Panc1 (cell line): ENCODE results near the gene SRC. TPM values are rescaled to one million over a fixed set of nuclear protein-coding genes. Genes with fewer than 3 reads are reported as not detected.

Source experiments
- ATAC-seq: fragments of 200-7000 bp; cut with Tn5 transposase; 2 replicates; pipeline ENCODE4 v1.9.1; 2020; ENCODE audit warnings: mild to moderate bottlenecking, moderate library complexity
- BruUV-seq: library from RNA; stranded (reverse); fragments of 400-500 nt; replicated peaks from 2 replicates; lab custom pipeline; 2021; lab: Mats Ljungman, UMichigan
- CTCF ChIA-PET: fragments of 300-600 bp; sonication (Branson Sonifier 250); formaldehyde crosslinking; loops from one replicate; lab custom pipeline; 2022; ENCODE audit warnings: antibody characterized with exemption; lab: Charles Lee
- POLR2A ChIA-PET: fragments of 300-600 bp; sonication (Branson Sonifier 250); formaldehyde crosslinking; loops from one replicate; lab custom pipeline; 2022; ENCODE audit warnings: antibody characterized with exemption; lab: Charles Lee
- DNase-seq: peaks from one replicate; pipeline ENCODE4 v3.0.0-alpha.2; 2010; ENCODE audit warnings: low read depth, low spot score
- H3K27ac ChIP-seq: 2 replicates; pipeline ENCODE4 v1.5.1; 2011; ENCODE audit warnings: mild to moderate bottlenecking, low read length, inconsistent platforms
- H3K27me3 ChIP-seq: fragments of 200-500 bp; sonication (Bioruptor generic); 2 replicates; pipeline ENCODE4 v1.6.0; 2014; ENCODE audit warnings: low read length, inconsistent platforms; ENCODE audit not compliant: control insufficient read depth, insufficient read depth
- H3K36me3 ChIP-seq: fragments of 200-500 bp; sonication (Bioruptor generic); 2 replicates; pipeline ENCODE4 v1.5.1; 2014; ENCODE audit warnings: inconsistent platforms, mild to moderate bottlenecking, low read length, moderate library complexity; ENCODE audit not compliant: control insufficient read depth, insufficient read depth
- H3K4me1 ChIP-seq: 2 replicates; pipeline ENCODE4 v1.5.1; 2011; ENCODE audit warnings: inconsistent platforms, mild to moderate bottlenecking, low read length, moderate library complexity; ENCODE audit not compliant: control insufficient read depth, insufficient read depth
- H3K4me3 ChIP-seq, 2 experiments: 2 replicates each; pipeline ENCODE4 v1.5.1; 2011 to 2012; ENCODE audit warnings: low read depth in 2 of 2, low read length in 2 of 2, mild to moderate bottlenecking in 2 of 2, inconsistent platforms in 1 of 2, moderate library complexity in 1 of 2
- H3K9me3 ChIP-seq: fragments of 200-500 bp; sonication (Bioruptor generic); 2 replicates; pipeline ENCODE4 v1.5.1; 2014; ENCODE audit warnings: low read depth, mild to moderate bottlenecking, inconsistent platforms, low read length, moderate library complexity; ENCODE audit not compliant: control insufficient read depth, insufficient read depth
- CTCF ChIP-seq: fragments of 450-650 bp; IDR thresholded peaks from 2 replicates; pipeline ENCODE4 v1.5.1; 2017; ENCODE audit warnings: mild to moderate bottlenecking
- POLR2AphosphoS5 ChIP-seq: IDR thresholded peaks from 2 replicates; pipeline ENCODE4 v1.6.1; 2012; ENCODE audit warnings: mild to moderate bottlenecking, low read depth, low read length, moderate library complexity
- SIN3A ChIP-seq: IDR thresholded peaks from 2 replicates; pipeline ENCODE4 v1.6.1; 2012; ENCODE audit warnings: low read depth, mild to moderate bottlenecking, low read length, moderate library complexity, borderline replicate concordance; ENCODE audit not compliant: insufficient read depth
- TCF7L2 ChIP-seq: IDR thresholded peaks from 2 replicates; pipeline ENCODE4 v1.6.1; 2011; ENCODE audit warnings: mild to moderate bottlenecking, low read depth, low read length, inconsistent platforms
- in situ Hi-C: cut with HindIII; loops from 2 replicates; pipeline ENCODE4 v1.10.0; 2016; ENCODE audit warnings: low sequenced_read_pairs, low pct_unique_long_range_greater_than_20kb
- intact Hi-C: fragments of 100-400 bp; cut with micrococcal nuclease; formaldehyde crosslinking; loops from one replicate; pipeline ENCODE4 v1.10.0; 2022; ENCODE audit not compliant: unreplicated experiment
- total RNA-seq: library from RNA; stranded (reverse); gene quantifications from one replicate; pipeline ENCODE4 v1.2.1, GENCODE V29; 2021; ENCODE audit not compliant: unreplicated experiment
- TF ChIP-seq, protein P1 (sequence below), 2 experiments: IDR thresholded peaks; 2 replicates each; pipeline ENCODE4 v1.6.1; 2011 to 2012; ENCODE audit warnings: low read depth in 2 of 2, control low read depth in 1 of 2, low read length in 1 of 2, mild to moderate bottlenecking in 1 of 2, moderate library complexity in 1 of 2; ENCODE audit not compliant: insufficient read depth in 1 of 2

SRC gene
- total RNA-seq, 1 experiment from 2014 or later = 24.9 TPM

DNA sequence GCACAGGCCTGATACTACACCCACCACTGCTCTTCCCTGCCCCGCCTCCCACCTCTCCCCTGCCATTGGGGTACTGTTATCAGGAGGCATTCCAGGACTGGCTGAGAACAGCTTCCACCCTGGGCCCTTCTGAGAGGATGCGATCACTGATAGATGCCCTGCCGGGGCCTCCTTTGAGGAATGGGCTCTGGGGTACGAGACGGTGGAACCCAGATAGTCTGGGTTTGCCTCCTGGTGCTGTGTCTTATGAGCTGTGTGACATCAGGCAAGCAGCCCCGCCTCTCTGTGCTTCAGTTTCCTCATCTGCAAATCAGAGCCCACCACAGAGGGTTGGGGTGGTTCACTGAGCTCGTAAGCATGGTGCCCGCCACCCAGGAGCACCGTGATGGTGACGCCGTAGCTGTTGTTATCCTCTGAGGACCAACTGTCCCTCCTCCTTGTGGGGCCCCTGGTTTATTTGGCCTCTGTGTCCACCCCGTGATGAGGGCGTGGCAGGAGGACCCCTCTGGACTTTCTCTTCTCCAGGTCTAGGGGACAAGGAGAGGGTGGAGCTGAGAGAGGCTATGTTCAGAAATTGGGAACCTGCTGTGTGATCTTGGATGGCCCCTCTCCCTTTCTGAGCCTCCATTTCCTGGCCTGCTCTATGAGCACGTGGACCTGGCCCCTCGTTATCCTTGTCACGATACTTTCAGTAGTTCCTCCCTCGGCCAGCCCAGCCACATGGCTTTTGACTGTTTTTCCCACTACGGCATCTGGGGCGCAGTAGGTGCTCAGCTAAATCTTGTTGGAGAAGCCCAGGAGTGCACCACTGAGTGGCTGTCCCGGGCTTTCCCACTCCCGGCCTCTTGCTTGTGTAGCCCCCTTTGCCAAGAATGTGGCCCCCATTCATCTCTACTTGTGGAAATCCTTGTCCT, 18.3 kb downstream of the SRC start:
- POLR2A ChIA-PET = no interaction called here
- DNase-seq (no peak), ATAC-seq (no peak)
- Histone ChIP-seq H3K27ac (no peak overlapping the region), H3K4me3 (no peak overlapping the region), H3K27me3 (no peaks in the 10 kb centered on the region), H3K9me3 (no peaks in the 10 kb centered on the region), H3K36me3 (no peaks in the 10 kb centered on the region), H3K4me1 (no peaks in the 10 kb centered on the region)
- in situ Hi-C loops = no loop called here
- intact Hi-C loops = no loop called here
- CTCF ChIA-PET = no interaction called here
- no TSS peak for BruUV-seq
- TF ChIP-seq POLR2AphosphoS5 = no peak
- no peak for TF ChIP-seq SIN3A
- TF ChIP-seq, protein P1, sequence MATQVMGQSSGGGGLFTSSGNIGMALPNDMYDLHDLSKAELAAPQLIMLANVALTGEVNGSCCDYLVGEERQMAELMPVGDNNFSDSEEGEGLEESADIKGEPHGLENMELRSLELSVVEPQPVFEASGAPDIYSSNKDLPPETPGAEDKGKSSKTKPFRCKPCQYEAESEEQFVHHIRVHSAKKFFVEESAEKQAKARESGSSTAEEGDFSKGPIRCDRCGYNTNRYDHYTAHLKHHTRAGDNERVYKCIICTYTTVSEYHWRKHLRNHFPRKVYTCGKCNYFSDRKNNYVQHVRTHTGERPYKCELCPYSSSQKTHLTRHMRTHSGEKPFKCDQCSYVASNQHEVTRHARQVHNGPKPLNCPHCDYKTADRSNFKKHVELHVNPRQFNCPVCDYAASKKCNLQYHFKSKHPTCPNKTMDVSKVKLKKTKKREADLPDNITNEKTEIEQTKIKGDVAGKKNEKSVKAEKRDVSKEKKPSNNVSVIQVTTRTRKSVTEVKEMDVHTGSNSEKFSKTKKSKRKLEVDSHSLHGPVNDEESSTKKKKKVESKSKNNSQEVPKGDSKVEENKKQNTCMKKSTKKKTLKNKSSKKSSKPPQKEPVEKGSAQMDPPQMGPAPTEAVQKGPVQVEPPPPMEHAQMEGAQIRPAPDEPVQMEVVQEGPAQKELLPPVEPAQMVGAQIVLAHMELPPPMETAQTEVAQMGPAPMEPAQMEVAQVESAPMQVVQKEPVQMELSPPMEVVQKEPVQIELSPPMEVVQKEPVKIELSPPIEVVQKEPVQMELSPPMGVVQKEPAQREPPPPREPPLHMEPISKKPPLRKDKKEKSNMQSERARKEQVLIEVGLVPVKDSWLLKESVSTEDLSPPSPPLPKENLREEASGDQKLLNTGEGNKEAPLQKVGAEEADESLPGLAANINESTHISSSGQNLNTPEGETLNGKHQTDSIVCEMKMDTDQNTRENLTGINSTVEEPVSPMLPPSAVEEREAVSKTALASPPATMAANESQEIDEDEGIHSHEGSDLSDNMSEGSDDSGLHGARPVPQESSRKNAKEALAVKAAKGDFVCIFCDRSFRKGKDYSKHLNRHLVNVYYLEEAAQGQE (IDR thresholded peaks at IDR 0.05; ENCODE audit: insufficient read depth in 1 of 2, low read depth in 2 of 2, low read length in 1 of 2) = no peak

DNA sequence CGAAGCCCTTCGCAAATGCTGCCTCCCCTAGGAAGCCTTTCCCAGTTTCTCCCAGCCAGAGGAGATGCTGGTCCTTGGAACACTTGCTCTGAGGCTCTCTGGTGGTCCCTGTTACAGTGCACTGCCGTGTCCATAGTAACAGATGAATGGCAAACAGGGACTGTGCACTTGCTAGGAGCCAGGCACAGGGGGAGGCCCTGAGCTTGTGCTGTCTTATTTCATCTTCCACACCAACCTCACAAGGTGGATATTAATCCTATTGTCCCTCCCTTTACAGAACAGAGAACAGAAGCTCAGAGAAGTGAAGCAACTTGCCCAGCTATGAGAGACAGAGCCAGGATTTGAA, 19.0 kb downstream of the SRC start:
- no peak overlapping the region for H3K27ac ChIP-seq
- DNase-seq (no peak), ATAC-seq (no peak)
- no peaks in the 10 kb centered on the region for H3K9me3 ChIP-seq
- no peak overlapping the region for H3K4me3 ChIP-seq
- H3K4me1 ChIP-seq = no peaks in the 10 kb centered on the region
- POLR2A ChIA-PET = no interaction called here
- intact Hi-C loops = no loop called here
- CTCF ChIA-PET = no interaction called here
- in situ Hi-C loops = no loop called here
- TF ChIP-seq POLR2AphosphoS5 = no peak
- TF ChIP-seq CTCF = no peak
- no peak for TF ChIP-seq SIN3A
- no peak for TF ChIP-seq TCF7L2
- TF ChIP-seq, protein P1 (IDR thresholded peaks at IDR 0.05; ENCODE audit: insufficient read depth in 1 of 2, low read depth in 2 of 2, low read length in 1 of 2) = no peak
- no peaks in the 10 kb centered on the region for H3K27me3 ChIP-seq
- no peaks in the 10 kb centered on the region for H3K36me3 ChIP-seq
- no TSS peak for BruUV-seq
